ENCODE data around the gene EEPD1. TPM values are rescaled to one million over a fixed set of nuclear protein-coding genes. Genes with fewer than 3 reads are reported as not detected.

Gene EEPD1
- total RNA-seq, 1 donor from 2014 or later: 0.64 TPM

DNA sequence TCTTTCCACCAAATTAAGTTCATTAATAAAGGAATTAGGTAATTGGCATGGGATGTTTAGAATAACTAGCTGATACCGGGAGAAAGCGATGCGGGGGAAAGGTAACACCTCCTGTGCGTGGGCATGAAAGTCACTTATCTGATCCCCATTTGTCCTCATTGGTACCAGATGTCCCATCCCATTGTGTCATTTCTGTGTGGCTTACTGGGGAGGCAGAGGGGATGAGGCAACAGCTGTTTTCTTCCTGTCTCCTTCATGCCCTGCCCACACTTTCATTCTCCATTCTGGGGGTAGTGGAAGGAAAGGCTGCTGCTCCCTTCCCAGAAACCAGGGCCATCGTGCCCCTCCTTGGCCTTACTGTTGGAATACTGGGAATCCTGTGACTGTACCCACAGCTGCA is 27.1 kb downstream of the EEPD1 start:
- TF ChIP-seq, protein P1, sequence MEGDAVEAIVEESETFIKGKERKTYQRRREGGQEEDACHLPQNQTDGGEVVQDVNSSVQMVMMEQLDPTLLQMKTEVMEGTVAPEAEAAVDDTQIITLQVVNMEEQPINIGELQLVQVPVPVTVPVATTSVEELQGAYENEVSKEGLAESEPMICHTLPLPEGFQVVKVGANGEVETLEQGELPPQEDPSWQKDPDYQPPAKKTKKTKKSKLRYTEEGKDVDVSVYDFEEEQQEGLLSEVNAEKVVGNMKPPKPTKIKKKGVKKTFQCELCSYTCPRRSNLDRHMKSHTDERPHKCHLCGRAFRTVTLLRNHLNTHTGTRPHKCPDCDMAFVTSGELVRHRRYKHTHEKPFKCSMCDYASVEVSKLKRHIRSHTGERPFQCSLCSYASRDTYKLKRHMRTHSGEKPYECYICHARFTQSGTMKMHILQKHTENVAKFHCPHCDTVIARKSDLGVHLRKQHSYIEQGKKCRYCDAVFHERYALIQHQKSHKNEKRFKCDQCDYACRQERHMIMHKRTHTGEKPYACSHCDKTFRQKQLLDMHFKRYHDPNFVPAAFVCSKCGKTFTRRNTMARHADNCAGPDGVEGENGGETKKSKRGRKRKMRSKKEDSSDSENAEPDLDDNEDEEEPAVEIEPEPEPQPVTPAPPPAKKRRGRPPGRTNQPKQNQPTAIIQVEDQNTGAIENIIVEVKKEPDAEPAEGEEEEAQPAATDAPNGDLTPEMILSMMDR (IDR thresholded peaks at IDR 0.05): no peak
- intact Hi-C loops (cut with micrococcal nuclease): no loop called here
- no peaks in the 10 kb centered on the region for H3K36me3 Mint-ChIP-seq (ENCODE audit: low read depth)
- H3K9me3 Mint-ChIP-seq: no peaks in the 10 kb centered on the region
- peaks cover 4% of the 10 kb centered on the region for H3K4me1 Mint-ChIP-seq
- ChIA-PET POLR2A (no interaction called here), CTCF (interaction anchor here (0.5 kb wide), 1 partner anchor 16 kb away, joined by 4 read pairs; no protein-coding TSS in a partner anchor)
- DNase-seq: no peak
- no peak overlapping the region for H3K27ac Mint-ChIP-seq
- no peak overlapping the region for H3K4me3 Mint-ChIP-seq
- peaks cover 8% of the 10 kb centered on the region for H3K27me3 Mint-ChIP-seq
- no peak for ATAC-seq (ENCODE audit: low read depth)

DNA sequence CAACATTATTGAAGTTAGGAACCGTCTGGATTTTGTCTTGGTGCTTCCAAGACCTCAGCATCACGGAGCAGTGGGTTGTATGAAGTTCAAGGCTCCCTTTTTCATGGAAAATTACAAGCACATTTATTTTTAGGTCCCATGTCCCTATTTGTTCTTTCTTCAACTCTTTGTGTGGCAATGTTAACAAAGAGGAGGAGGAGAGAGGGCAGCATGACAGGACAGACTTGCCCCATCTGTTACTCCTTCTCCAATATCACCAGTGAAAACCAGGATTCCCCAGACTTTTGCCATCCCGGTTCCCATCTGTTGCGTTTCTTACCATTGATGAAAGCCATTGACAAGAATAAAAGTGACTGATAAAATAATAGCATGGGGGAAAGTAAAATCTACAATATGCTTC is 28.6 kb downstream of the EEPD1 start:
- intact Hi-C loops (cut with micrococcal nuclease): no loop called here
- POLR2A ChIA-PET: no interaction called here
- Mint-ChIP-seq H3K4me1 (no peaks in the 10 kb centered on the region), H3K4me3 (no peak overlapping the region), H3K36me3 (ENCODE audit: low read depth) (no peaks in the 10 kb centered on the region), H3K27ac (no peak overlapping the region), H3K27me3 (peaks cover 8% of the 10 kb centered on the region), H3K9me3 (no peaks in the 10 kb centered on the region)
- CTCF ChIA-PET: no interaction called here
- TF ChIP-seq, protein P1 (IDR thresholded peaks at IDR 0.05): no peak
- ATAC-seq (ENCODE audit: low read depth) (no peak), DNase-seq (no peak)

DNA sequence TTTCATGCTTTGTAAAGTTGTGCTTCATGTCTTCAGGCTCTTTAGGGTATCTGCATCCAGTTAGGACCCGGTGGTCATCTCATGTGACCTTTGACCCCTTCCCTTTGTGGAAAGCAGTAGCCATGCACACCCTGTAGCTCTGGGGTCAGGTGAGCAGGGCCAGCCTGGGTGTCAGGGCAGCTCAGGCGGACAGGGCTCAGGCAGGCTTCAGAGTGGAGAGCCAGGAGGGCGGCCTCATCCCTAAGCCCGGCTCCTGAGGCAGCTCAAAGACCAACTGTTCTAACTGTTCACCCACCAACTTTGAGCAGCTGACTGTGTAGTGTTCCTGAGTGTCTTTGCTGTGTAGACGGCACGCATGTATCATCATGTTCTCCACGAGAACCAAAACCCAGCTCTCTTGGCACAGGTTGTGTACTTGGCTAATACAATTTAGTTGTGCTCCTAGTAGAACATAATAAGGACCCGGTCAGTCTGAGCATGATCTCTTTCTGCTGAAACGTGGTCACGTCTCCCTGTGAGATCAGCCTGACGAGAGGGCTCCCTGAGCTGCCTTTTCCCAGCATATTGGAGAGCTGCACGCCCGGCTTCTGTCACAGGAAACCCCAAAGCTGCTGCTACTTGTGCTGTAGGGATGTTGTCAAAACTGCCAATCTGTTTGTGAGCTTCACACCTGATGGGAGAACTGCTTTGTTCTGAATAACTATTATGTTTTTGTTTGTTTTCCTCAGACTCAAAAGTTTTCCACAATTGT is 30.0 kb downstream of the EEPD1 start:
- H3K27me3 Mint-ChIP-seq: peaks cover 8% of the 10 kb centered on the region
- ATAC-seq (ENCODE audit: low read depth) (no peak), DNase-seq (no peak)
- no peak overlapping the region for H3K27ac Mint-ChIP-seq
- H3K36me3 Mint-ChIP-seq (ENCODE audit: low read depth): no peaks in the 10 kb centered on the region
- H3K4me3 Mint-ChIP-seq: no peak overlapping the region
- intact Hi-C loops (cut with micrococcal nuclease): no loop called here
- H3K9me3 Mint-ChIP-seq: no peaks in the 10 kb centered on the region
- ChIA-PET CTCF (no interaction called here), POLR2A (no interaction called here)
- no peaks in the 10 kb centered on the region for H3K4me1 Mint-ChIP-seq
- TF ChIP-seq, protein P1 (IDR thresholded peaks at IDR 0.05): no peak

DNA sequence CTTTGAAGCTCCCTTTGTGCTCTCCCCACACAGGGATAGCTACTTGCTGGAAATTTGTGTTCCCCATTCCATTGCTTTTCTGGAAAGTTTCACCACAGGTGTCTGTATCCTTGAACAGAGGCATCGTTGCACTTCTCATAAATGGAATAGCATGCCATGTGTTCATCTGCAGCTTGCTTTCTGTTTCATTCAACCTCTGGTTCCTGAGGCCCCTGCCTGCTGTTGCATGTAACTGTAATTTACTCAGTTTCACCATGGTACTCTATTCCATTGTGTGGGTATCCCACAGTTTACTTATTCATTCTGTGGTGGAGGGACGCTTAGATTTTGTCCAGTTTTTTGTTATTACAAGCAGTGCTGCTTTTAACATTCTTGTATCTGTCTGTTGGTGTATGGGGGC is 32.0 kb downstream of the EEPD1 start:
- Mint-ChIP-seq H3K36me3 (ENCODE audit: low read depth) (no peaks in the 10 kb centered on the region), H3K4me1 (no peaks in the 10 kb centered on the region), H3K27me3 (peaks cover 12% of the 10 kb centered on the region), H3K27ac (no peak overlapping the region), H3K9me3 (no peaks in the 10 kb centered on the region), H3K4me3 (no peak overlapping the region)
- TF ChIP-seq, protein P1 (IDR thresholded peaks at IDR 0.05): no peak
- CTCF ChIA-PET: no interaction called here
- POLR2A ChIA-PET: no interaction called here
- no peak for DNase-seq
- no peak for ATAC-seq (ENCODE audit: low read depth)
- intact Hi-C loops (cut with micrococcal nuclease): no loop called here

DNA sequence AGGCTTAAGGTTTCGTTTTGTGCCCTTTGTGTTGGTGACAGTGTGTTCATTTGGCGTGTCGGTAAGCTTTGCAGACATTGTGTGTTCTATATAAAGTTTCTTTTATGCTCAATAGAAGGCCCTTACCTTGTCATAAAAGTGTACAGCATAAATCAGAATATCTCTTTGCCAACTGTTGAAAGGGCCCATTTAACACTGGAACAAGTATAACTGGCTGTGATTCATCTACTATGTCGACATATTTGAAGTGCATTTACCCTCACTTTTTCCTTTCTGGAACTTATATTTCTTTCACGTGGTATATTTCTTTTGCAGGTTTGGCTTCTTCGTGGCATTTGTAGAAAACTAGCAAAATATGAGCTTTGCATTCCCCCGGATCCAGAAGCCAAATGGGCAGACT is 32.7 kb downstream of the EEPD1 start:
- Mint-ChIP-seq H3K4me3 (no peak overlapping the region), H3K9me3 (no peaks in the 10 kb centered on the region), H3K4me1 (peaks cover under 1% of the 10 kb centered on the region), H3K36me3 (ENCODE audit: low read depth) (no peaks in the 10 kb centered on the region), H3K27ac (no peak overlapping the region), H3K27me3 (peaks cover 12% of the 10 kb centered on the region)
- POLR2A ChIA-PET: no interaction called here
- intact Hi-C loops (cut with micrococcal nuclease): no loop called here
- TF ChIP-seq, protein P1 (IDR thresholded peaks at IDR 0.05): no peak
- ATAC-seq (ENCODE audit: low read depth) (no peak), DNase-seq (no peak)
- CTCF ChIA-PET: no interaction called here
